HG03196 (cell line): Measurements from ENCODE around the gene ARHGAP30.
A peak's percentile ranks its signal among the peaks of the same experiment; 100 is the strongest.
"Not testable (repeated sequence)": the region's sequence is repeated elsewhere in the genome, so short reads cannot be mapped to it uniquely, and the experiment has no call there.

Experiments
- ATAC-seq: cut with Tn5 transposase; IDR thresholded peaks from one replicate; pipeline ENCODE4 v1.9.1; 2021; ENCODE audit not compliant: unreplicated experiment

ARHGAP30 gene

GRCh38 chr1:161069731-161070270 lies at the start of gene ARHGAP30:
ARHGAP30 (minus strand) TSS chr1:161069891; CDS start chr1:161069624, 267 bp downstream.
- peak; percentile 78 for ATAC-seq

GRCh38 chr1:161117759-161118581 lies 48.3 kb upstream of the ARHGAP30 start, which contains the start of the genes NIT1 and PFDN2:
NIT1 (plus strand) TSS chr1:161118105; CDS start chr1:161118177, 72 bp downstream.
PFDN2 (minus strand) TSS chr1:161118037; CDS start chr1:161118026, 11 bp downstream.
- ATAC-seq: peak; percentile 78

GRCh38 chr1:161115961-161116360 lies 46.3 kb upstream of the ARHGAP30 start:
- not testable (repeated sequence) for ATAC-seq

- no peak for ATAC-seq
Measured at GRCh38 chr1:161115132-161115711, 45.5 kb upstream of the ARHGAP30 start.

GRCh38 chr1:161114556-161114955 lies 44.9 kb upstream of the ARHGAP30 start:
- ATAC-seq: no peak

- no peak for ATAC-seq
Measured at GRCh38 chr1:161113915-161114314, 44.2 kb upstream of the ARHGAP30 start.

GRCh38 chr1:161111527-161111926 lies 41.8 kb upstream of the ARHGAP30 start:
- no peak for ATAC-seq

GRCh38 chr1:161111117-161111516 lies 41.4 kb upstream of the ARHGAP30 start:
- no peak for ATAC-seq

GRCh38 chr1:161106431-161106830 lies 36.7 kb upstream of the ARHGAP30 start:
- ATAC-seq: no peak

GRCh38 chr1:161100556-161100955 lies 30.9 kb upstream of the ARHGAP30 start:
- ATAC-seq: no peak

GRCh38 chr1:161099090-161099802 lies 29.6 kb upstream of the ARHGAP30 start:
- ATAC-seq: no peak

GRCh38 chr1:161098210-161099068 lies 28.7 kb upstream of the ARHGAP30 start, which contains the start of gene KLHDC9:
KLHDC9 (plus strand) TSS chr1:161098361; CDS start chr1:161098536, 175 bp downstream.
- peak; percentile 50 for ATAC-seq

- ATAC-seq: no peak
Measured at GRCh38 chr1:161096530-161096929, 26.8 kb upstream of the ARHGAP30 start.

- no peak for ATAC-seq
Measured at GRCh38 chr1:161096015-161096414, 26.3 kb upstream of the ARHGAP30 start.

- ATAC-seq: no peak
Measured at GRCh38 chr1:161095230-161095629, 25.5 kb upstream of the ARHGAP30 start.

GRCh38 chr1:161094481-161094880 lies 24.8 kb upstream of the ARHGAP30 start:
- ATAC-seq: no peak

- no peak for ATAC-seq
Measured at GRCh38 chr1:161092621-161093028, 22.9 kb upstream of the ARHGAP30 start.

GRCh38 chr1:161091796-161092507 lies 22.3 kb upstream of the ARHGAP30 start:
- ATAC-seq: no peak

- no peak for ATAC-seq
Measured at GRCh38 chr1:161091093-161091492, 21.4 kb upstream of the ARHGAP30 start.

- no peak for ATAC-seq
Measured at GRCh38 chr1:161090617-161091016, 20.9 kb upstream of the ARHGAP30 start.
